Neural progenitor cell (in vitro differentiated cells): ENCODE measurements around the gene FGF7. TPM values are rescaled to one million over a fixed set of nuclear protein-coding genes. Genes with fewer than 3 reads are reported as not detected.

Experiments
- DNase-seq: peaks from one replicate; pipeline ENCODE4 v3.0.0-alpha.2; 2016; ENCODE audit warnings: low spot score
- H2AFZ ChIP-seq: fragments of 200-600 bp; sonication (generic); replicated peaks from 2 replicates; pipeline ENCODE4 v1.6.1; 2016; ENCODE audit warnings: antibody characterized with exemption
- H3F3A ChIP-seq: fragments of 200-600 bp; sonication (generic); 2 replicates; pipeline ENCODE4 v1.6.1; 2016; ENCODE audit warnings: antibody characterized with exemption, low read depth
- H3K27ac ChIP-seq: fragments of 200-600 bp; sonication (generic); 2 replicates; pipeline ENCODE4 v1.5.1; 2016; ENCODE audit warnings: mild to moderate bottlenecking
- H3K27me3 ChIP-seq: fragments of 200-600 bp; sonication (generic); 2 replicates; pipeline ENCODE4 v1.6.1; 2016; ENCODE audit warnings: mild to moderate bottlenecking, moderate library complexity
- H3K36me3 ChIP-seq: fragments of 200-600 bp; sonication (generic); 2 replicates; pipeline ENCODE4 v1.5.1; 2016
- H3K4me1 ChIP-seq: fragments of 200-600 bp; sonication (generic); 2 replicates; pipeline ENCODE4 v1.6.1; 2016; ENCODE audit warnings: mixed run types
- H3K4me2 ChIP-seq: fragments of 200-600 bp; sonication (generic); 2 replicates; pipeline ENCODE4 v1.6.1; 2016
- H3K4me3 ChIP-seq: fragments of 200-600 bp; sonication (generic); 2 replicates; pipeline ENCODE4 v1.5.1; 2016
- H3K79me2 ChIP-seq: fragments of 200-600 bp; sonication (generic); 2 replicates; pipeline ENCODE4 v1.6.1; 2016; ENCODE audit warnings: low read depth
- H3K9ac ChIP-seq: fragments of 200-600 bp; sonication (generic); 2 replicates; pipeline ENCODE4 v1.6.1; 2016
- H3K9me3 ChIP-seq: fragments of 200-600 bp; sonication (generic); 2 replicates; pipeline ENCODE4 v1.5.1; 2016; ENCODE audit warnings: low read depth
- H4K20me1 ChIP-seq: fragments of 200-600 bp; sonication (generic); 2 replicates; pipeline ENCODE4 v1.6.1; 2016; ENCODE audit warnings: low read depth
- H3K27ac Mint-ChIP-seq: 3 replicates; pipeline ENCODE4 v1.8.0; 2021; ENCODE audit warnings: mixed read lengths
- H3K27me3 Mint-ChIP-seq: 2 replicates; pipeline ENCODE4 v1.8.0; 2022; ENCODE audit warnings: low read depth, mild to moderate bottlenecking, inconsistent platforms, moderate library complexity, mixed read lengths; ENCODE audit not compliant: insufficient read depth
- H3K36me3 Mint-ChIP-seq: 3 replicates; pipeline ENCODE4 v1.8.0; 2021; ENCODE audit warnings: mixed read lengths
- H3K4me1 Mint-ChIP-seq: 3 replicates; pipeline ENCODE4 v1.8.0; 2021; ENCODE audit warnings: mixed read lengths
- H3K4me3 Mint-ChIP-seq: 3 replicates; pipeline ENCODE4 v1.8.0; 2021; ENCODE audit warnings: mild to moderate bottlenecking, moderate library complexity, mixed read lengths
- H3K9me3 Mint-ChIP-seq: 3 replicates; pipeline ENCODE4 v1.8.0; 2020; ENCODE audit warnings: mixed read lengths
- EZH2 ChIP-seq: fragments of 200-600 bp; sonication (generic); IDR thresholded peaks from 2 replicates; pipeline ENCODE4 v1.6.1; 2017; ENCODE audit warnings: antibody characterized with exemption, mild to moderate bottlenecking, moderate library complexity
- EZH2phosphoT487 ChIP-seq: fragments of 200-600 bp; sonication (generic); IDR thresholded peaks from 2 replicates; pipeline ENCODE4 v1.6.1; 2017; ENCODE audit warnings: antibody characterized with exemption
- total RNA-seq: library from RNA; depleted of rRNA; stranded (reverse); fragments of >200 nt; gene quantifications from 2 replicates; pipeline ENCODE4 v1.2.3, GENCODE V29; 2015; ENCODE audit warnings: low replicate concordance
- TF ChIP-seq, protein P1 (sequence below): fragments of 200-600 bp; sonication (generic); IDR thresholded peaks from 2 replicates; pipeline ENCODE4 v1.5.1; 2017; ENCODE audit warnings: antibody characterized with exemption, mild to moderate bottlenecking

Gene FGF7
- total RNA-seq, 1 donor from 2014 or later, result not detected

DNA sequence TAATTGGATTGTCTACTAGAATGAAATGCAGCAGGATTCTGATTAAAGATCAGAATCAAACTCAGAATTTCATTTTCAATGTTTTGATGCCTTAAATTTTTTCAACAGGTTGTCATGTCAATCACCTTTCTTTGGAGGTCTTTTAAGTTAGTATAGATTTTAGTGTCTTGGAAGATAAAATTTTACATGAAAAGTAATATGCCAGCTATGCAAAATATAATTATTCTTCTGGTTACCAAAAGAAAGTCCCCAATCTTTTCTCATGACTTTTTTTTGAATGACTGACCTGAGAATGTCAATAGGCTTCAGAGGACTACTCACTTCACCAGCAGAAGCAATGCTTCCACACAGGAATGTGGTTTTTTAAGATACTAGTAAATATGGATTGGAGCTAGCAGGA is 4.3 kb downstream of the FGF7 start:
- H3K27ac ChIP-seq, result no peak overlapping the region
- Mint-ChIP-seq H3K27ac (no peak overlapping the region), H3K36me3 (no peaks in the 10 kb centered on the region), H3K4me1 (no peaks in the 10 kb centered on the region), H3K4me3 (no peak overlapping the region), H3K9me3 (no peaks in the 10 kb centered on the region), H3K27me3 (no peaks in the 10 kb centered on the region)
- H2AFZ ChIP-seq, result no peak overlapping the region
- no peaks in the 10 kb centered on the region for H3K9me3 ChIP-seq
- H3K27me3 ChIP-seq, result no peaks in the 10 kb centered on the region
- no peak for TF ChIP-seq EZH2
- no peaks in the 10 kb centered on the region for H3K79me2 ChIP-seq
- H3K9ac ChIP-seq, result no peak overlapping the region
- no peaks in the 10 kb centered on the region for H3K36me3 ChIP-seq
- no peaks in the 10 kb centered on the region for H3F3A ChIP-seq
- DNase-seq, result no peak
- H4K20me1 ChIP-seq, result no peaks in the 10 kb centered on the region
- no peak overlapping the region for H3K4me2 ChIP-seq
- no peak overlapping the region for H3K4me3 ChIP-seq
- H3K4me1 ChIP-seq, result no peaks in the 10 kb centered on the region

DNA sequence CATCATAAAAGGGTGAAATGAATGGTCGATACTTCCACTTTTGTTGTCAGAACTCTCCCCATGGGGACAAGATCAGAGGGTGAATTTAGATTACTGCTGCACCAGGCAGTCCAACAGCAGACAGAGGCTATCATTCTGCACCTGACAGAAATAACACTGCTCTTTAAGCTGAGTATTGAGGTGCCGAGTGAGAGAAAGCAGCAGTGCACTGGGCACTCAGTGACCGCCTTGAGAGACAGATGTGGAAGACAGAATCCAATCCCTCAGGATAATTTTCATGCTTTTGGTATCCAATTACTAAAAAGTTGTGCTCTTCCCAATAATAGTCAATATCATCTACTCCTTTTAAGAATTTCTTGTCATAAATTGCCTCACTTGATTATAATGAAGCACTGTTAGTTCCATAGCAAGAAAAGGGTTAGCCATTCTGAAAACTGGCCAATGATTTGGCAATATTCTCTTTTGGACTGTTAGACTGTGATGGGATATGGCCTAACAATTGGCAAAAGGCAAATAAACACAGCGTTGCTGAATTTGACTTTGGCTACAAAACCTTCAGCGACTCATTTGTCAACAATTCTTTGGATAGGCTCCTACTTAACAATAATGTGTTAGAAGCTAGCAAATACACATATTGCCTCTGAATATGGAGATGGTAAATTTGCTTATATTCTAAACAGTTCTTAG is 5.5 kb downstream of the FGF7 start:
- no peaks in the 10 kb centered on the region for H3K9me3 ChIP-seq
- H2AFZ ChIP-seq, result no peak overlapping the region
- no peaks in the 10 kb centered on the region for H3F3A ChIP-seq
- H3K4me2 ChIP-seq, result no peak overlapping the region
- Mint-ChIP-seq H3K27ac (no peak overlapping the region), H3K36me3 (no peaks in the 10 kb centered on the region), H3K4me1 (no peaks in the 10 kb centered on the region), H3K27me3 (no peaks in the 10 kb centered on the region), H3K4me3 (no peak overlapping the region), H3K9me3 (no peaks in the 10 kb centered on the region)
- no peaks in the 10 kb centered on the region for H3K36me3 ChIP-seq
- H3K27me3 ChIP-seq, result no peaks in the 10 kb centered on the region
- no peak overlapping the region for H3K4me3 ChIP-seq
- H3K79me2 ChIP-seq, result no peaks in the 10 kb centered on the region
- H3K4me1 ChIP-seq, result no peaks in the 10 kb centered on the region
- H4K20me1 ChIP-seq, result no peaks in the 10 kb centered on the region
- no peak overlapping the region for H3K9ac ChIP-seq
- DNase-seq, result no peak
- H3K27ac ChIP-seq, result no peak overlapping the region
- TF ChIP-seq EZH2phosphoT487, result no peak

DNA sequence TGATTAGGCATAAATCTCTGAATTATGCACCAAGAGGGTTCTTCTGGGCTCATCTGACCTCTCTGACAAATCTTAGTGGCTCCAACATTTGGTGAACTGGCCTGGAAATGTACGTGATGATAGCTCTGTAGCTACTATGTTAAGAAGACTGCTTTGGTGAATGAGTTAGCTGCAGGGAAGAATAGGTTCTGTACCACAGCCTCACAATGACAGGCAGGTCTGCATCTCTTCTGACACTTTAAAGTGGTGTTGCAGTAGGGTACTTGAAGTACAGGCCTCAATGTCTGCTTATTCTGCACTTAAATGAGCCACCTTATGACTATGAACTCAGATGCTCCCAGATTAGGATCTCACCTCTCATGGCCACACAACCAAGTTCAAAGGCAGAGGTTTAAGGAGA is 7.0 kb downstream of the FGF7 start:
- Mint-ChIP-seq H3K27me3 (no peaks in the 10 kb centered on the region), H3K4me3 (no peak overlapping the region), H3K9me3 (no peaks in the 10 kb centered on the region), H3K4me1 (no peaks in the 10 kb centered on the region), H3K36me3 (no peaks in the 10 kb centered on the region), H3K27ac (no peak overlapping the region)
- H3K27ac ChIP-seq, result no peak overlapping the region
- TF ChIP-seq, protein P1, sequence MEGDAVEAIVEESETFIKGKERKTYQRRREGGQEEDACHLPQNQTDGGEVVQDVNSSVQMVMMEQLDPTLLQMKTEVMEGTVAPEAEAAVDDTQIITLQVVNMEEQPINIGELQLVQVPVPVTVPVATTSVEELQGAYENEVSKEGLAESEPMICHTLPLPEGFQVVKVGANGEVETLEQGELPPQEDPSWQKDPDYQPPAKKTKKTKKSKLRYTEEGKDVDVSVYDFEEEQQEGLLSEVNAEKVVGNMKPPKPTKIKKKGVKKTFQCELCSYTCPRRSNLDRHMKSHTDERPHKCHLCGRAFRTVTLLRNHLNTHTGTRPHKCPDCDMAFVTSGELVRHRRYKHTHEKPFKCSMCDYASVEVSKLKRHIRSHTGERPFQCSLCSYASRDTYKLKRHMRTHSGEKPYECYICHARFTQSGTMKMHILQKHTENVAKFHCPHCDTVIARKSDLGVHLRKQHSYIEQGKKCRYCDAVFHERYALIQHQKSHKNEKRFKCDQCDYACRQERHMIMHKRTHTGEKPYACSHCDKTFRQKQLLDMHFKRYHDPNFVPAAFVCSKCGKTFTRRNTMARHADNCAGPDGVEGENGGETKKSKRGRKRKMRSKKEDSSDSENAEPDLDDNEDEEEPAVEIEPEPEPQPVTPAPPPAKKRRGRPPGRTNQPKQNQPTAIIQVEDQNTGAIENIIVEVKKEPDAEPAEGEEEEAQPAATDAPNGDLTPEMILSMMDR, result no peak
- no peak for TF ChIP-seq EZH2phosphoT487
- H3K9ac ChIP-seq, result no peak overlapping the region
- DNase-seq, result no peak
- H3K9me3 ChIP-seq, result no peaks in the 10 kb centered on the region
- H3K79me2 ChIP-seq, result no peaks in the 10 kb centered on the region
- H3F3A ChIP-seq, result no peaks in the 10 kb centered on the region
- no peaks in the 10 kb centered on the region for H3K36me3 ChIP-seq
- H4K20me1 ChIP-seq, result no peaks in the 10 kb centered on the region
- H3K27me3 ChIP-seq, result no peaks in the 10 kb centered on the region
- no peak overlapping the region for H2AFZ ChIP-seq
- H3K4me3 ChIP-seq, result no peak overlapping the region
- H3K4me1 ChIP-seq, result no peaks in the 10 kb centered on the region
- no peak overlapping the region for H3K4me2 ChIP-seq

DNA sequence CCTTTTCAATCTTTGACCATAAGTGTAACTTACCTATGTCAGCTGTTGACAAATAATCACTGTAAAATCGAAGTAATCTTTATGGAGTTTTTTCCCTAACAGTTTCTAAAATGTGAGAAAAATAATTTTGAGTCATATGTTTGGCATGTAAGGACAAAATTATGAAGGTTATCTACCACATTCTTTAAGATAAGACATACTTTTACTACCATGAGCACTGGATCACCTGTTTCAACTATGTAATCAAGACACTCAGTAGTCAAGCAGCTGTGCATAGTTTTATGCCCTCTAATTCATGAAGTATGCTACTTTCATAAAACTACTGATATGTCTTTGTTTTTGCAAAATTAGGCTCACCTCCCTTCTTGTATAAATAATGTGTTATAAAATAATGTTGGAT is 12.1 kb downstream of the FGF7 start:
- Mint-ChIP-seq H3K4me1 (no peaks in the 10 kb centered on the region), H3K36me3 (no peaks in the 10 kb centered on the region), H3K27ac (no peak overlapping the region), H3K27me3 (no peaks in the 10 kb centered on the region), H3K9me3 (no peaks in the 10 kb centered on the region), H3K4me3 (no peak overlapping the region)
- Histone ChIP-seq H3K4me1 (no peaks in the 10 kb centered on the region), H3K9ac (no peak overlapping the region), H3K27ac (no peak overlapping the region), H3K36me3 (no peaks in the 10 kb centered on the region), H3K4me2 (no peak overlapping the region), H4K20me1 (no peaks in the 10 kb centered on the region), H2AFZ (no peak overlapping the region), H3K79me2 (no peaks in the 10 kb centered on the region), H3K4me3 (no peak overlapping the region), H3F3A (no peaks in the 10 kb centered on the region), H3K27me3 (no peaks in the 10 kb centered on the region), H3K9me3 (no peaks in the 10 kb centered on the region)
- DNase-seq, result no peak
- TF ChIP-seq EZH2phosphoT487 (no peak), EZH2 (no peak)
- TF ChIP-seq, protein P1, result no peak
